Mesenchymal stem cell (in vitro differentiated cells and primary cell): ENCODE measurements around the gene PARD3.

ENCODE experiments used
- DNase-seq: peaks from one replicate; pipeline ENCODE4 v3.0.0-alpha.2; 2013
- H2AFZ ChIP-seq: one replicate; pipeline ENCODE4 v1.6.1; 2013; ENCODE audit warnings: low read depth, mild to moderate bottlenecking, control low read depth, inconsistent platforms, low read length, moderate library complexity
- H2AK5ac ChIP-seq: 2 replicates; pipeline ENCODE4 v1.6.1; 2013; ENCODE audit warnings: low read length, moderate library complexity, mild to moderate bottlenecking, inconsistent platforms; ENCODE audit not compliant: severe bottlenecking
- H2BK120ac ChIP-seq: one replicate; pipeline ENCODE4 v1.6.1; 2013; ENCODE audit warnings: low read depth, mild to moderate bottlenecking, inconsistent platforms, low read length, moderate library complexity
- H2BK12ac ChIP-seq, 2 experiments: one replicate each; pipeline ENCODE4 v1.6.1; 2013; ENCODE audit warnings: inconsistent platforms in 2 of 2, low read length in 2 of 2, mild to moderate bottlenecking in 2 of 2, moderate library complexity in 2 of 2, control low read depth in 1 of 2
- H2BK15ac ChIP-seq: one replicate; pipeline ENCODE4 v1.6.1; 2013; ENCODE audit warnings: mild to moderate bottlenecking, low read depth, inconsistent platforms; ENCODE audit not compliant: poor library complexity, severe bottlenecking
- H2BK5ac ChIP-seq: 2 replicates; pipeline ENCODE4 v1.6.1; 2013; ENCODE audit warnings: low read depth, mild to moderate bottlenecking, low read length, control low read depth, inconsistent platforms; ENCODE audit not compliant: poor library complexity, severe bottlenecking
- H3K14ac ChIP-seq, 2 experiments: one replicate each; pipeline ENCODE4 v1.6.1; 2013; ENCODE audit warnings: inconsistent platforms in 2 of 2, low read length in 2 of 2, control low read depth in 1 of 2, mild to moderate bottlenecking in 1 of 2, moderate library complexity in 1 of 2
- H3K18ac ChIP-seq, 2 experiments: one replicate each; pipeline ENCODE4 v1.6.1; 2013; ENCODE audit warnings: inconsistent platforms in 2 of 2, low read length in 2 of 2, control low read depth in 1 of 2, low read depth in 1 of 2, mild to moderate bottlenecking in 1 of 2
- H3K23ac ChIP-seq, 2 experiments: one replicate each; pipeline ENCODE4 v1.6.1; 2013; ENCODE audit warnings: inconsistent platforms in 2 of 2, low read length in 2 of 2, mild to moderate bottlenecking in 2 of 2, moderate library complexity in 2 of 2, control low read depth in 1 of 2
- H3K27ac ChIP-seq: 2 replicates; pipeline ENCODE4 v1.5.1; 2013; ENCODE audit warnings: mild to moderate bottlenecking, moderate library complexity, low read length, control low read depth, inconsistent platforms; ENCODE audit not compliant: poor library complexity, severe bottlenecking
- H3K27me3 ChIP-seq, 2 experiments: 2 replicates each; pipeline versions ENCODE4 v1.6.1 to v1.7.0; 2013; ENCODE audit warnings: low read length in 2 of 2, mild to moderate bottlenecking in 2 of 2, moderate library complexity in 2 of 2, control low read depth in 1 of 2, inconsistent platforms in 1 of 2; ENCODE audit not compliant: control insufficient read depth in 1 of 2, insufficient read depth in 1 of 2
- H3K36me3 ChIP-seq, 2 experiments: 2 replicates each; pipeline versions ENCODE4 v1.6.1 to v1.7.0; 2013; ENCODE audit warnings: low read length in 2 of 2, control low read depth in 1 of 2, inconsistent platforms in 1 of 2, low read depth in 1 of 2, mild to moderate bottlenecking in 1 of 2; ENCODE audit not compliant: insufficient read depth in 2 of 2, control insufficient read depth in 1 of 2
- H3K4ac ChIP-seq, 2 experiments: one replicate each; pipeline ENCODE4 v1.6.1; 2013; ENCODE audit warnings: inconsistent platforms in 2 of 2, low read length in 2 of 2, mild to moderate bottlenecking in 2 of 2, moderate library complexity in 2 of 2, control low read depth in 1 of 2, low read depth in 1 of 2
- H3K4me1 ChIP-seq: 2 replicates; pipeline ENCODE4 v1.6.1; 2013; ENCODE audit warnings: low read depth, low read length, control low read depth; ENCODE audit not compliant: control insufficient read depth, insufficient read depth
- H3K4me2 ChIP-seq: 2 replicates; pipeline ENCODE4 v1.6.1; 2013; ENCODE audit warnings: low read length, mild to moderate bottlenecking, inconsistent platforms; ENCODE audit not compliant: poor library complexity, severe bottlenecking
- H3K4me3 ChIP-seq, 2 experiments: 2 replicates each; pipeline versions ENCODE4 v1.5.1 to v1.7.0; 2013; ENCODE audit warnings: low read length in 2 of 2, mild to moderate bottlenecking in 2 of 2, control low read depth in 1 of 2, low read depth in 1 of 2; ENCODE audit not compliant: insufficient read depth in 1 of 2
- H3K79me1 ChIP-seq: replicated peaks from 2 replicates; pipeline ENCODE4 v1.6.1; 2013; ENCODE audit warnings: mild to moderate bottlenecking, control low read depth, low read length, inconsistent platforms; ENCODE audit not compliant: poor library complexity, severe bottlenecking
- H3K9ac ChIP-seq: 2 replicates; pipeline ENCODE4 v1.7.0; 2013; ENCODE audit warnings: mild to moderate bottlenecking, low read length, moderate library complexity
- H3K9me3 ChIP-seq: 2 replicates; pipeline ENCODE4 v1.7.0; 2013; ENCODE audit warnings: mild to moderate bottlenecking, low read length; ENCODE audit not compliant: control insufficient read depth
- H4K8ac ChIP-seq: one replicate; pipeline ENCODE4 v1.6.1; 2013; ENCODE audit warnings: inconsistent platforms, mild to moderate bottlenecking, low read length, moderate library complexity
- H4K91ac ChIP-seq: one replicate; pipeline ENCODE4 v1.6.1; 2013; ENCODE audit warnings: mild to moderate bottlenecking, low read length, inconsistent platforms
- WGBS: methylation state at CpG from one replicate; pipeline ENCODE4 v1.1.7; 2013; ENCODE audit warnings: mixed read lengths; 5-methylcytosine and 5-hydroxymethylcytosine counted together

The PARD3 gene

DNA sequence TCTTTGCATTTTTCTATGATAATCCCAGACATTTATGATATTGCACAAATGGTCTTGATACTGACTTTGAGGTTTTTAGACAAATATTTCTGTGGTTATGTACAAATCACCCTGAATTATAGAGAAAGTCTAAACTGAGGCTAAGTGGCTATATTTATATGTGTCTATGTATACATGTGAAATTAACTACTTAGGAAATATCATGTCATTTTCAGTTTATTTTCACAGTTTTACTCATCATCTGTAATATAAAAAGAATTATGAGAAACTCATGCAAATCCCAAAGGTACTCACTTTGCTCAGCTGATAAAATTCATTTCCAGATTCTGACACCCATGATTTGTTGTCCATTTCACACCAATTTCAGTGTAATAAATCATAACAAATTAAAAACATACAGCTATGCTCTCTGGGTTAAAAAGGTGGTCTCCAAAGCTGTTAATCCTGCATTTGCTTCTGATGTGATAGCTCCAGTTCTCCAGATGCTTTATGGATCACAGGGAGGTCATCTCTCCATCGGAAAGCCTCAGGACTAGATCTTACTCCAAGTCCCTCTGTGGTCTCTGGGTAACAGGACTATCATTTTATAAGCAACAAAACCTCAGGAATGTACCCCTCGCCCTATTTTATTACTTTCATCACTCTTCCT lies 673.9 kb downstream of the PARD3 start:
- Histone ChIP-seq H3K79me1 (peaks cover 10% of the 10 kb centered on the region), H4K8ac (no peak overlapping the region), H3K27ac (no peak overlapping the region), H3K14ac (no peak overlapping the region), H2BK5ac (no peak overlapping the region), H2AFZ (no peak overlapping the region), H3K36me3 (peaks cover 0 to 3% of the 10 kb centered on the region in 2 experiments), H2BK12ac (no peak overlapping the region), H3K4me1 (no peaks in the 10 kb centered on the region), H2BK120ac (no peak overlapping the region), H3K4me3 (no peak overlapping the region), H3K4ac (no peak overlapping the region), H3K9me3 (no peaks in the 10 kb centered on the region), H3K23ac (no peak overlapping the region), H2BK15ac (no peak overlapping the region), H3K9ac (no peak overlapping the region), H4K91ac (no peak overlapping the region), H3K27me3 (no peaks in the 10 kb centered on the region), H2AK5ac (no peak overlapping the region), H3K4me2 (no peak overlapping the region), H3K18ac (no peak overlapping the region)
- WGBS: 86% methylated on average over 1 of the region's 2 CpGs
- no peak for DNase-seq

DNA sequence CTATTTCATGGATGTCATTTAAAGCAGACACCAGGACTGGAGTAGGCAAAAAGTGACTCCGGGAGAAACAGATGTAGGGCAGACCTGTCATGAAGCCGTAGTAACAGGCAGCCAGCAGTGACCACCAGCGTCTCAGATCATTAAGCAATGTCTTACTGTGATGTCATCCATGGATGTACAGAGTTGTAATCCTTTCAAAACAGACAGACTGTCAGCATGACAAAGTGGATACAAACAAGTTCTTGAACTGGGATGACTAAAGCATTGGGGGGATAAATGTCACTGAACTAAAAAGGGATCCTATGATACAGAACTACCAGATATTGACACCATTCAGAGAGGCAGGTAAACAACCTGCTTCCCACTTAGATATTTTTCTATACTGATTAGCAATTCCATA lies 675.5 kb downstream of the PARD3 start:
- WGBS: 10% methylated on average over 3 of the region's 3 CpGs
- peaks cover 0 to 3% of the 10 kb centered on the region in 2 experiments for H3K36me3 ChIP-seq
- no peak overlapping the region for H3K4me2 ChIP-seq
- H2BK15ac ChIP-seq: no peak overlapping the region
- no peak overlapping the region for H2BK5ac ChIP-seq
- no peak overlapping the region for H3K4me3 ChIP-seq
- no peak overlapping the region for H2BK12ac ChIP-seq
- H3K18ac ChIP-seq: no peak overlapping the region
- H3K27ac ChIP-seq: no peak overlapping the region
- no peak overlapping the region for H3K9ac ChIP-seq
- no peaks in the 10 kb centered on the region for H3K4me1 ChIP-seq
- H2AK5ac ChIP-seq: no peak overlapping the region
- no peaks in the 10 kb centered on the region for H3K27me3 ChIP-seq
- H3K14ac ChIP-seq: no peak overlapping the region
- peaks cover 14% of the 10 kb centered on the region for H3K79me1 ChIP-seq
- DNase-seq: peak; percentile 89
- H4K8ac ChIP-seq: no peak overlapping the region
- no peak overlapping the region for H3K23ac ChIP-seq
- no peaks in the 10 kb centered on the region for H3K9me3 ChIP-seq
- no peak overlapping the region for H2AFZ ChIP-seq
- H4K91ac ChIP-seq: no peak overlapping the region
- no peak overlapping the region for H3K4ac ChIP-seq
- no peak overlapping the region for H2BK120ac ChIP-seq

DNA sequence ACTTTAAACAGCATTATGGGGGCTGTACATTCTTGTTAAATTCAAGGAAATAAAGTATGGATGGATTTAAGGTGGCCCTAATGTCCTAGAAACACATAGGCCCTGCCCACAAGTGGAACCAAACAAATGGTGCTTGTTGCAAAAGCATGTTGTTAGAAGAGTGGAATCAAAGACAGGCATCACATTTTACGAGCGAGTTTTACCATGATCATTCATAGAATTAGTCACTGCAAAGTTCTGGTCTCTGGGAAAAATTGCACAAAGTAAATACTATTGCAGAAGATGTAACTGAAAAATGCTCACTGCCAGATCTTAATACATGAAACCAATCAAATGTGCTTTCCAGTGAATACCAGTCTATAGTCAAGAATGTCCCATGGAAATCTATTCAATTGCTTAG lies 677.1 kb downstream of the PARD3 start:
- Histone ChIP-seq H3K23ac (no peak overlapping the region), H3K4me2 (no peak overlapping the region)
- WGBS: 94% methylated on average over 2 of the region's 2 CpGs

DNA sequence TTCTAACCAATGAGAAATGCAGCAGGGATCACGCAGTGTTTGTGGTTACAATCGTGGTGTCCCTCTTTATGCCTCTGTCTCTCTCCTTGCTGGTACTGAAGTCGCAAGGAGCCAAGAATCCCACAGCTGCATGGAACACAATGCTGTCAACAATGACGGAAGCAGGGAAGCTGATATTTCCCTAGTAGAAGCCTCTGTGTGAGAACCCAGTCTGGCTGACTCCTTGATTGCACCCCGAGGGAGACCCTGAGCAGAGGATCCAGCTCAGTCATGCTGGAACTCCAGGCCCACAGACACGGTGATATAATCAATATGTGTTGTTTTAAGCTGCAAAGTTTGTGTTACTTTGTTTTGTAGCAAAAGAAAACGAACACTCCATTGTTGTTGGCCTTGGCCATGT lies 677.9 kb downstream of the PARD3 start:
- DNase-seq: no peak
- Histone ChIP-seq H3K18ac (no peak overlapping the region), H3K4ac (no peak overlapping the region), H3K4me2 (no peak overlapping the region), H2AK5ac (no peak overlapping the region), H3K36me3 (peaks cover 0 to 8% of the 10 kb centered on the region in 2 experiments), H2BK15ac (no peak overlapping the region), H3K23ac (no peak overlapping the region), H3K9ac (no peak overlapping the region), H2BK5ac (no peak overlapping the region), H2BK120ac (no peak overlapping the region), H4K91ac (no peak overlapping the region), H3K27ac (no peak overlapping the region), H4K8ac (no peak overlapping the region), H3K79me1 (peaks cover 23% of the 10 kb centered on the region), H3K14ac (no peak overlapping the region), H3K4me1 (no peaks in the 10 kb centered on the region), H2AFZ (no peak overlapping the region), H3K27me3 (no peaks in the 10 kb centered on the region), H3K4me3 (no peak overlapping the region), H3K9me3 (no peaks in the 10 kb centered on the region), H2BK12ac (no peak overlapping the region)
- WGBS: 95% methylated on average over 7 of the region's 7 CpGs

More for the DNA sequence above, 677.1 kb downstream of the PARD3 start:
- Histone ChIP-seq H3K36me3 (peaks cover 0 to 4% of the 10 kb centered on the region in 2 experiments), H2BK5ac (no peak overlapping the region), H3K9ac (no peak overlapping the region), H4K91ac (no peak overlapping the region), H3K9me3 (no peaks in the 10 kb centered on the region), H4K8ac (no peak overlapping the region), H3K4ac (no peak overlapping the region), H2AFZ (no peak overlapping the region), H3K27me3 (no peaks in the 10 kb centered on the region), H3K4me3 (no peak overlapping the region), H2BK15ac (no peak overlapping the region), H2BK120ac (no peak overlapping the region), H3K18ac (no peak overlapping the region), H3K27ac (no peak overlapping the region), H3K14ac (no peak overlapping the region), H2AK5ac (no peak overlapping the region), H2BK12ac (no peak overlapping the region), H3K4me1 (no peaks in the 10 kb centered on the region), H3K79me1 (peaks cover 19% of the 10 kb centered on the region)
- DNase-seq: peak; percentile 20
